IgD-negative memory B cell (primary cell): Measurements from ENCODE around the gene FBXW4. TPM values are rescaled to one million over a fixed set of nuclear protein-coding genes. Genes with fewer than 3 reads are reported as not detected.

Experiments used
- H3K27ac Mint-ChIP-seq, 3 donors: one replicate each; pipeline ENCODE4 v1.8.0; 2020 to 2022; ENCODE audit warnings: mild to moderate bottlenecking in 3 of 3, mixed read lengths in 3 of 3, moderate library complexity in 1 of 3
- H3K27me3 Mint-ChIP-seq: one replicate; pipeline ENCODE4 v1.8.0; 2021; ENCODE audit warnings: mixed read lengths
- H3K36me3 Mint-ChIP-seq: one replicate; pipeline ENCODE4 v1.8.0; 2020; ENCODE audit warnings: mild to moderate bottlenecking, mixed read lengths
- H3K4me1 Mint-ChIP-seq, 3 donors: one replicate each; pipeline ENCODE4 v1.8.0; 2020 to 2022; ENCODE audit warnings: mixed read lengths in 3 of 3, mild to moderate bottlenecking in 1 of 3
- H3K4me3 Mint-ChIP-seq, 4 donors: one replicate each; pipeline ENCODE4 v1.8.0; 2020 to 2022; ENCODE audit warnings: mild to moderate bottlenecking in 4 of 4, mixed read lengths in 4 of 4, moderate library complexity in 3 of 4
- H3K9me3 Mint-ChIP-seq, 3 donors: one replicate each; pipeline ENCODE4 v1.8.0; 2020 to 2021; ENCODE audit warnings: mixed read lengths in 3 of 3, mild to moderate bottlenecking in 1 of 3
- polyA plus RNA-seq: library from polyadenylated mRNA; unstranded; fragments of 300-500 nt; fragmentation: Illumina TruSeq; gene quantifications from one replicate; pipeline ENCODE4 v1.2.3, GENCODE V29; 2021

The FBXW4 gene
- polyA plus RNA-seq, 1 donor from 2014 or later, result 9.9 TPM

- no peak overlapping the region for H3K27ac Mint-ChIP-seq
- H3K9me3 Mint-ChIP-seq, result no peaks in the 10 kb centered on the region
Observed at GRCh38 chr10:101578803-101579515, 116.0 kb downstream of the FBXW4 start.

GRCh38 chr10:101578192-101578591 lies 116.8 kb downstream of the FBXW4 start:
- H3K9me3 Mint-ChIP-seq, result no peaks in the 10 kb centered on the region
- H3K27me3 Mint-ChIP-seq, result no peaks in the 10 kb centered on the region
- peak overlapping the region in 1 of 4 donors; percentile 17 for H3K4me3 Mint-ChIP-seq
- no peaks in the 10 kb centered on the region for H3K4me1 Mint-ChIP-seq
- H3K27ac Mint-ChIP-seq, result no peak overlapping the region
- peaks cover 3% of the 10 kb centered on the region for H3K36me3 Mint-ChIP-seq

More at GRCh38 chr10:101578803-101579515, 116.0 kb downstream of the FBXW4 start:
- no peak overlapping the region for H3K4me3 Mint-ChIP-seq
- H3K27me3 Mint-ChIP-seq, result no peaks in the 10 kb centered on the region
- H3K36me3 Mint-ChIP-seq, result peaks cover 3% of the 10 kb centered on the region
- no peaks in the 10 kb centered on the region for H3K4me1 Mint-ChIP-seq

GRCh38 chr10:101577121-101577871 lies 117.7 kb downstream of the FBXW4 start:
- Mint-ChIP-seq H3K36me3 (peaks cover 3% of the 10 kb centered on the region), H3K27ac (no peak overlapping the region), H3K9me3 (no peaks in the 10 kb centered on the region), H3K27me3 (no peaks in the 10 kb centered on the region), H3K4me3 (peak overlapping the region in 1 of 4 donors; percentile 47), H3K4me1 (no peaks in the 10 kb centered on the region)

- H3K27ac Mint-ChIP-seq, result no peak overlapping the region
- no peak overlapping the region for H3K4me3 Mint-ChIP-seq
- H3K9me3 Mint-ChIP-seq, result no peaks in the 10 kb centered on the region
Observed at GRCh38 chr10:101576211-101576863, 118.6 kb downstream of the FBXW4 start.

DNA sequence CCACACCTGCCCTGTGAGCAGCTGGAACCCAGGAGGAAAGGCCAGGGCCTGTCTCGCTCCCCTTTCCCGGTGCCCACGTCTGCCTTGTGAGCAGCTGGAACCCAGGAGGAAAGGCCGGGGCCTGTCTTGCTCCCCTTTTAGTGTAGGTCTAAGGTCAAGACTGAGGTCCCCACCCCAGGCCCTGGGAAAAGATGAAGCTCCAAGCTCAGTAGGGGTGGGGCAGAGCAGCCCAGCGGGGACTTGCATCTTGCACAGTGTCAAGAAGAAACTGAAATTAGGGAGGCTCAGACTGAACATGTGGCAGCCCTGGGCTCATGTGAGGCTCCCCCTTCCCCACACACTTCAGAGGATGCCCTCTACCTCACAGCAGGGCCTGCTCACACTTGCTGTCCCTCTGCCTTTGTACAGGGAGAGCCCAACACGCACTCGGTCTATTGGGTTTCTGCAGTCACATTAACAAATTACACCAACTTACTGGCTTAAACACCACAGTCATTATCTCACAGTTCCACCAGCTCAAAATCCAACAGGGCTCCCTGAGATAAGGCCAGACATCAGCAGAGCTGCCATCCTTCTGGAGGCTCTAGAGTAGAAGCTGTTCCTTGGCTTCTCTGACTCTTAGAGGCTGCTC lies 119.3 kb downstream of the FBXW4 start:
- Mint-ChIP-seq H3K36me3 (peaks cover 2% of the 10 kb centered on the region), H3K4me1 (peaks cover 0 to under 1% (median 0%) of the 10 kb centered on the region in 3 donors), H3K27ac (no peak overlapping the region), H3K27me3 (no peaks in the 10 kb centered on the region), H3K4me3 (no peak overlapping the region), H3K9me3 (no peaks in the 10 kb centered on the region)

More at GRCh38 chr10:101576211-101576863, 118.6 kb downstream of the FBXW4 start:
- Mint-ChIP-seq H3K27me3 (no peaks in the 10 kb centered on the region), H3K4me1 (no peaks in the 10 kb centered on the region), H3K36me3 (peaks cover 2% of the 10 kb centered on the region)

- Mint-ChIP-seq H3K36me3 (peaks cover 2% of the 10 kb centered on the region), H3K4me3 (no peak overlapping the region), H3K27me3 (no peaks in the 10 kb centered on the region)
Observed at GRCh38 chr10:101575091-101575490, 119.9 kb downstream of the FBXW4 start.

DNA sequence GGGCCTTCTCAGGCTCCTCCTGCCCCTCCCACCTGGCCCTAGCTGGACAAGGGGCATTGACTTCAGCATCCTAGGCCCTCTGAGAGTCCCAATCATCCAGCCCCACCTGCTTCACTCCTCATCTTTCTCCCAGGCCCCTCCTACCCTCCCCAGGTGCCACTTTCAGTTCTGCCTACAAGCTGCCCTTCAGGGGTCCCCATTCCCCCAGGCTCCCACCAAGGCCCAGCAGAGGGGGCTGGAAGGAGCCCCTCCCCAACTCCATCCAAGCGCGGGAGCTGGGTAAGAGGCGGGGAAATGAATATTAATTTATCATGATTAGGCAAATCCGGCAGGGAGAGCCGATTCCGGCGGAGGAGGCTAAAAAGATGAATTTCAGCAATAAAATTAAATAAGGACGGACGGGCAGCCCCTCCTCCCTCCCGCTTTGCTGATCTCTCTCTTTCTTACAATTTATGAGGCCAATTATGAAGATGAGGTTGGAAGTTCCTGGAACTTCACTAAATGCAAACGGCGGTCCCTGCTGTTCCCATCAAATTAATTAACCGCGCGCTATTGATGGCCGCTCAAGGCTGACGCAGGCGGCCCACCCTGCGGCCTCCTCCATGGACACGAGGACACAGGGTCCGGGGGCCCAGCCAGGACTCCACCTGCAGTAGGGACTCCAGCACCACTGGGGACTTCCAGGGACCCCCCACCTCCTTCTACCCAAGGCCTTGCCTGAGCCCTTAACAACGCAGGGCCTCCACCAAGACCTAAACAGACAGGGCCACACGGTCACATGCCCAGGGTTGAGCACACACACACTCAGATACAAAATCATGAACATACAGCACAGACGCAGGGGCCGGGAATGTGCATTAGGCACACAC lies 120.9 kb downstream of the FBXW4 start:
- Mint-ChIP-seq H3K27me3 (no peaks in the 10 kb centered on the region), H3K36me3 (peaks cover 2% of the 10 kb centered on the region), H3K9me3 (no peaks in the 10 kb centered on the region), H3K4me3 (no peak overlapping the region), H3K27ac (no peak overlapping the region), H3K4me1 (peaks cover 0 to 4% (median 0%) of the 10 kb centered on the region in 3 donors)

More at GRCh38 chr10:101575091-101575490, 119.9 kb downstream of the FBXW4 start:
- no peaks in the 10 kb centered on the region for H3K9me3 Mint-ChIP-seq
- peaks cover 0 to 3% (median 0%) of the 10 kb centered on the region in 3 donors for H3K4me1 Mint-ChIP-seq
- H3K27ac Mint-ChIP-seq, result no peak overlapping the region

DNA sequence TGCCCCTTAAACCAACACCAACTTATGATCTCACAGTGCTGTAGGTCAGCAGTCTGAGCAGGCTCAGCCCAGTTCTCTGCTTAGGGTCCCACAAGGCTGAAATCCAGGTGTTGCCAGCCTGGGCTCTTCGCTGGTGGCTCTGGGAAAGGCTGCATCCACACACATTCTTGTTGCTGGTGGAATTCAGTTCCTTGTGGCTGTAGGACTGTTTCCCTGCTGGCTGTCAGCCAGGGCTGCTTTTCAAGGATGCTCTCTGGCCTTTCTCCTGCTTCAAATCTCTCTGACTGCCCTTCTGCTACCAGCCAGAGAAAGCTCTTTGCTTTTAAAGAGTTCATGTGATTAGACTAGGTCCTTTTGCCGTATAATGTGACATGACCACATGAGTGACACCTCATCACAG lies 122.2 kb downstream of the FBXW4 start:
- Mint-ChIP-seq H3K27ac (peak overlapping the region in 1 of 3 donors; percentile 27), H3K27me3 (peaks cover 10% of the 10 kb centered on the region), H3K4me3 (peak overlapping the region in 2 of 4 donors; percentile 9 to 73), H3K9me3 (no peaks in the 10 kb centered on the region), H3K4me1 (peaks cover 0 to 4% (median 3%) of the 10 kb centered on the region in 3 donors), H3K36me3 (peaks cover 2% of the 10 kb centered on the region)

- Mint-ChIP-seq H3K27ac (peak overlapping the region in 1 of 3 donors; percentile 48), H3K4me3 (peak overlapping the region in 1 of 4 donors; percentile 9), H3K9me3 (no peaks in the 10 kb centered on the region), H3K4me1 (peaks cover 0 to 4% (median 3%) of the 10 kb centered on the region in 3 donors), H3K27me3 (peaks cover 16% of the 10 kb centered on the region), H3K36me3 (peaks cover 2% of the 10 kb centered on the region)
Observed at GRCh38 chr10:101572126-101572525, 122.8 kb downstream of the FBXW4 start.

DNA sequence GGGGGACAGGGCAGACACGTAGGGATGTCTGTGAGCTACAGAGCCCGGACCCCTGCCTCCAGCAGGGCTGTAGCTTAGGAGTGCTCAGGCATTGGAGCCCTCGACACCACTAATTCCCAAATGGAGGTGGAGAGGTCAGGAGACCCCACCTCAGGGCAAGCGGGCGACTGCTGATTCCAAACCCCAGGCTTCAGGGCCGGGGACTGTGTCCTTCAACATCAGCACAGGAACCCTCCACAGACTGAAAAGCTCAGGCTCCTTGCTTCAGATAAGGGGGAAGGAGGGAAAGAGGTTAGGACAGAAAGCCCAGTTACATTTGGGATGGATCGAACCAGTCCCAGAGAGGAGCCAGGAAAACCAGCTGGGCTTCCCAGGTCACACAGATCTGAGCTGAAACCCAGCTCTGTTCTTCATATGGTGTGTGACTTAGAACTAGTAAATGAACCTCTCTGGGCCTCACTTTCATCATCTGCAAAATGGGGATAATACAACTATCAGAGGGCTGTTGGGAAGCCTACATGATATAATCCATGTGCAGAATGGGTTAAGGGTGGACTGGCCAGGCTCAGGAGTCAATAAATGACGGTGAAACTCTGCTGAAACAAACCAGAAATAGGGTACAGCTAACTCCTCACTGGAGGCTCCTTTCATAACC lies 123.6 kb downstream of the FBXW4 start:
- Mint-ChIP-seq H3K27ac (peak overlapping the region; percentile 31 to 73 (median 48)), H3K36me3 (peaks cover 2% of the 10 kb centered on the region), H3K4me1 (peaks cover 0 to 7% (median 6%) of the 10 kb centered on the region in 3 donors), H3K4me3 (peak overlapping the region in 2 of 4 donors; percentile 37 to 51), H3K27me3 (peaks cover 21% of the 10 kb centered on the region), H3K9me3 (no peaks in the 10 kb centered on the region)

DNA sequence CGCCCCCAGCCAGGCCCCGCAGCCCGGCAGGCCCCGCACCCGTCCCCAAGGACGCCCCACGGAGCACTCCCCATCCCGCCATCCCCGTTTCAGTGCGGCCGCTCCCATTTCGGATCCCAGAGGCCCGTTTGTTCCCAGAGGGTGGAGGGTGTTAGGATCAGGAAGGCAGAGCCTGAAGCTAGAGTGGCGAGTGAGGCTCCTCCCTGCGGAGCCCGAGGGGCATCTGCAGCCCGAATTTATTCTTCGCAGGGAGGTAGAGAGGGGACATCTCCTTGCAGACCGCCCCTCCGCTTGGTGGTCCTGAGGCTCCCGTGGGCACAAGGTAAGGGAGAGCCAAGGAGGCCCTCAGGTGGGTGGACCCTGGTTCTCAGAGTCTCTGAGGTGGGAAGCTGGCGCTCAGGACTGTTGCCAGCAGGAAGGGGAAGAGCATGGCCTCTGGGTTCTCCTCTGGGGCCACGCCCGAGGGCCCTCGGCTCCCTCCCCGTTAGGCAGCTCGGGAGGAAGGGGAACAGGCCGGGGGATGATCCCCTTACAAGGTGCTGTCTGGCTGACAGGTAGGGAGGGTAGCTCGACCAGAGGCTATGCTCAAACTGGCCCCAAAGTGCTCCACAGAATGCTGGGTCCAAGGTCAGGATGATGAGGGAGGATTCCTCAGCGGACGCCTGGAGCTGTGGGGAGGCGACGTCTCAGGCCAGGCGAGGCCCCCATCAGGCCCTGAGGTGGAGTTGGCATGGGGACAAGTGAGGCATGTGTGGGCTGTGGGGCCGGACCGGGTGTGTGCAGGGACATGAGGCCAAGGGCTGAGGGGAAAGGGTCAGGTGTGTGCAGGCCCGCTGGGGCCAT lies 124.3 kb downstream of the FBXW4 start:
- peak overlapping the region; percentile 41 to 91 (median 84) for H3K4me3 Mint-ChIP-seq
- peaks cover 28% of the 10 kb centered on the region for H3K27me3 Mint-ChIP-seq
- peak overlapping the region in 2 of 3 donors; percentile 31 to 73 for H3K27ac Mint-ChIP-seq
- H3K36me3 Mint-ChIP-seq, result peaks cover 2% of the 10 kb centered on the region
- no peaks in the 10 kb centered on the region for H3K9me3 Mint-ChIP-seq
- peaks cover 0 to 9% (median 6%) of the 10 kb centered on the region in 3 donors for H3K4me1 Mint-ChIP-seq

DNA sequence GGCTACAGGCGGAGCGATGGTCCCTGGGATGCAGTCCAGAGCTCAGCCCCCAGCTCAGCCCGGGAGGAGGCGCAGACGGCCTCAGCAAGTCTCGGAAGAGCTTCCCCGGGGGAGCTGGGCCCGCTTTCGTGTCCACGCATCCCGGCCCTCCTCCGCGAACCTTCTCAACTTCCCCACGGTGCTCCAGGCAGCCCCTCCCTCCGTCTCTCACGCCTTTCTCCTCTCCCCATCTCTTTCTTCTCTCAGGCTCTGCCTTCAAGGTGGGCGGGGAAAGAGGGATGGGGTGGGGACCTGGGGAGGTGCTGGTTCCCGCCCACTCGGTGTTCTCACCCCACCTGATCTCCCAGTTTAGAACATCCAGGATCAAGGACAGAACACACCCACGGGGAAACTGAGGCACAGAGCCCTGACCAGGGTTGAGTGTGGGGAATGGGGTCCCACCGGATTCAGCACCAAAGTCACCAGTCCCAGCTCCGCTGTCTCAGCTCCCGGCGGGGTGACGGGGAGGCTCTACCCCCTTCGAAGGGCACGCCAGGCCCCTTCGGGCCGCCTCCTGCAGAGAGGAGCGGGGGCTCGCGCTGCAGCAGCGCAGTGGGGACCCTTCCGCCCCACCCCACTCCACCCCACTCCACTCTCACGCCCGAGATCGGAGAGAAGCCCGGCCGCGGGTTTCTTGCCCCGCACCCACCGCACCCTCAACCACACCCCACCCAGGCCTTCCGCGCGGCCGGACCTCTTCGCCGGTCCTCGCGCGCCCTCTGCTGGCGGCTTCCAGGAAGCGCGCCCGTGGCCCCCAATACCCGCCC lies 125.1 kb downstream of the FBXW4 start:
- Mint-ChIP-seq H3K27ac (peak overlapping the region in 1 of 3 donors; percentile 59), H3K4me3 (peak overlapping the region; percentile 41 to 91 (median 84)), H3K27me3 (peaks cover 35% of the 10 kb centered on the region), H3K9me3 (no peaks in the 10 kb centered on the region), H3K4me1 (peaks cover 0 to 9% (median 6%) of the 10 kb centered on the region in 3 donors), H3K36me3 (peaks cover 2% of the 10 kb centered on the region)
